ENCODE measurements around the gene MEX3D.
"Not testable (repeated sequence)": the region's sequence is repeated elsewhere in the genome, so short reads cannot be mapped to it uniquely, and the experiment has no call there.

The MEX3D gene

DNA sequence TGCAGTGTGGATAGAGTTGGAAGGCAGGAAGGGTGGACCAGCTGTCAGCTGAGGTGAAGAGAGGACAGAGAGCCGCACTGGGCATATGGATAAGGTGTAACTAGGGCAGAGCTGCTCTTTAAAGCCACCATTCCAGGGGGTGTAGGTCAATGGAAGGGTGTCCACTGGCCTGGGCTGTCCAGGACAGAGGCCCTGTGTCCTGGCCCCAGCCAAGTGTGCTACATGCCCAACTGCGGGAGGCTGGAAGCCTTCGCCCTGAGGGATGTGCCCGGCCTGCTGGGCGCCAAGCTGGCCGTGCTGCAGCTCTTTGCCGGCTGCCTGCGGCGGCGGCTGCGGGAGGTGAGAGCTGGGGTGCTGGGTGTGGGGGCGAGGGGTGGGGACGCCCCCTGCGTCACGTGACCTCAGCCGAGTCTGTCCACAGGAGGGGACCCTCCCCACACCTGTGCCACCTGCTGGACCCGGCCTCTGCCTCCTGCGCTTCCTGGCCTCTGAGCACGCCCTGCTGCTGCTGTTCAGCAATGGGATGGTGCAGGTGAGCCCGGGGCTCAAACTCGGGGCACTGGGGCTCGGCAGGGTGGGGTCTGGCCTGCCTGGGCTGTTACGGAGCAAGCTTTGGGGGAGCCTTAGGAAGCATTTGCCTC is 34.5 kb downstream of the MEX3D start:
- DNase-seq, result no peak

DNA sequence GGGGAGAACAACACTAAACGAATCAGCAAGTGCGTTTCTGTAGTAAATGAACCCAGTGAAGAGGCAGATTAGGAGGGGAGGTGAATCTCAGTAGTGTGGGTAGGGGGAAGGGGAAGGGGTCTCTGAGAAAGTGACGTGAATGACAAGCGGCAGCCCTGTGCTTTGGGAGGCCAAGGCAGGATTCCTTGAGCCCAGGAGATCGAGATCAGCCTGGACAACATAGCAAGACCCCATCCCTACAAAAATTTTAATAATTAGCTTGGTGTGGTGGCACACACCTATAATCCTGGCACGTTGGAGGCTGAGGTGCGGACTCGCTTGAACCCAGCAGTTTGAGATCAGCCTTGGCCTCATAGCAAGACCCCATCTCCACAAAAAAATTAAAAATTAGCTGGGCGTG is 36.1 kb downstream of the MEX3D start:
- DNase-seq, result no peak

DNA sequence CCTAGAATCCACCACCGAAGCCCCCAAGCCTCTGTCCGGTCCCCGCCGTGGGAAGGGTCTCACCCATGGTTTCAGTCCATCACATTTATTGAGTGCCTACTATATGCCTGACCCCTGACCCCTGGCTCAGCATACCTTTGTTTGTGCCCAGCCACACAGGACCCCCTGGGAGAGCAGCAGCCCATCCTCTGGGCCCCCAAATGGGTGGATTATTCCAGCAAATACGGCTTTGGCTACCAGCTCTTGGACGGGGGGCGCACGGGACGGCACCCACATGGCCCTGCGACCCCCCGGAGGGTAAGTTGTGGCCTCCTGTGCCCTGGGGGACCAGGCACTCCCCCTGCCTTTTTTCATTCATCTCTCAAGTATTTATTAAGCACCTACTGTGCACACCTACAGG is 36.5 kb downstream of the MEX3D start:
- DNase-seq, result no peak

DNA sequence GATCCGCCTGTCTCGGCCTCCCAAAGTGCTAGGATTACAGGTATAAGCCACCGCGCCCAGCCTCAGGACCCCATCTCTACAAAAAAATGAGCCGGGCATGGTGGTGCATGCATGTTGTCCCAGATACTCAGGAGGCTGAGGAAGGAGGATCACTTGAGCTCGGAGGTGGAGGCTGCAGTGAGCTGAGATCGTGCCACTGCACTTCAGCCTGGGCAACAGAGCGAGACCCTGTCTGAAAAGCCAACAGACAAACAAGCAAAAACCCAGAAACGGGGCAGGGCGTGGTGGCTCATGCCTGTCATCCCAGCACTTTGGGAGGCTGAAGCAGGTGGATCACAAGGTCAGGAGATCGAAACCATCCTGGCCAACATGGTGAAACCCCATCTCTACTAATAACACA is 37.3 kb downstream of the MEX3D start:
- not testable (repeated sequence) for DNase-seq

DNA sequence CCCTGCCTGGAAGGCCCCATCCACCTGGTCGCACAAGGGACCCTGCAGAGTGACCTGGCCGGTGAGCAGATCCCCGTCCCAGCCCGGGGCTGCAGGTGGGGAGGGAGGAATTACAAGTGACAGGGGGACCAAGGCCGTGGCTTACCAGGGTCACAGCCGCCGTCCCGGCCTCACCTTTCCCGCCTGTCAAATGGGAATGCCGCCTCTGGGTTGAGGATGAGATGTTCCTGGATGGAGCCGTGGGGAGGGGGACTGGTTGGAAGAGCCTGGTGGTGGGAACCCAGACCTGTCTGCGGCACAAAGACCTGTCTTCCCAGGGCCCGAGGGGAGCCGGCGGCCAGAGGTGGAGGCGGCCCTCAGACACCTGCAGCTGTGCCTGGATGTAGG is 38.7 kb downstream of the MEX3D start:
- no peak for DNase-seq

DNA sequence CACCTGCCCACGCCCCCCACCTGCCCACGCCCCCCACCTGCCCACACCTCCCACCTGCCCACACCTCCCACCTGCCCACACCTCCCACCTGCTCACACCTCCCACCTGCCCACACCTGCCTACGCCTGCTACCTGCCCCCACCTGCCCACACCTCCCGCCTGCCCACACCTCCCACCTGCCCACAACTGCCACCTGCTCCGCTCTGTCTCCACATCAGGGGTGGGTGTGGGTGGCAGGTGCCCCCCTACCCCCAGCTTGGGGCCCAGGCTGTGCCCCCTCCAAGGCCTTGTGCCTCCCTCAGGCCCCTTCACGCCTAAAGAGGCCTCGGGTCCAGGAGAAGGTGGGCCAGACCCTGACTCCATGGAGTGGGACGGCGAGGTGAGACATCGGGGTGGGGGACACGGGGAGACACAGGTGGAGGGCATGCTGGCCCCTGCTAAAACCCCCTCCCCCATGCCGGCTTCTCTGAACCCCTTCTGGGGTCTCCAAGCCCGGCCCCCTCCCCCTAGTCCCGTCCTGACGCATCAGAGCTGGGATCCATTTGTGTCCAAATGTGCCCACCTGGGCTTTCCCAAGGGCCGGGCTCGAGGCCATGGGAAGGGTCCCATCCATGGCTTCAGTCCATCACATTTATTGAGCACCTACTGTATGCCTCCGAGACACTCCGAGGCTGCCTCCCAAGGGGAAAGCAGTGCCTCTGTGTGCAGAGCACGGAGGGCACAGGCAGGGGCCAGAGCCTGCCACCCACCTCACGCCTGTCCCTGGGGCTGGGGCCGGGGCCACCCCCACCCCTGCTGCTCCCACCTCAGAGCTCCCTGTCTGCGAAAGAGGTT is 39.3 kb downstream of the MEX3D start:
- no peak for DNase-seq

DNA sequence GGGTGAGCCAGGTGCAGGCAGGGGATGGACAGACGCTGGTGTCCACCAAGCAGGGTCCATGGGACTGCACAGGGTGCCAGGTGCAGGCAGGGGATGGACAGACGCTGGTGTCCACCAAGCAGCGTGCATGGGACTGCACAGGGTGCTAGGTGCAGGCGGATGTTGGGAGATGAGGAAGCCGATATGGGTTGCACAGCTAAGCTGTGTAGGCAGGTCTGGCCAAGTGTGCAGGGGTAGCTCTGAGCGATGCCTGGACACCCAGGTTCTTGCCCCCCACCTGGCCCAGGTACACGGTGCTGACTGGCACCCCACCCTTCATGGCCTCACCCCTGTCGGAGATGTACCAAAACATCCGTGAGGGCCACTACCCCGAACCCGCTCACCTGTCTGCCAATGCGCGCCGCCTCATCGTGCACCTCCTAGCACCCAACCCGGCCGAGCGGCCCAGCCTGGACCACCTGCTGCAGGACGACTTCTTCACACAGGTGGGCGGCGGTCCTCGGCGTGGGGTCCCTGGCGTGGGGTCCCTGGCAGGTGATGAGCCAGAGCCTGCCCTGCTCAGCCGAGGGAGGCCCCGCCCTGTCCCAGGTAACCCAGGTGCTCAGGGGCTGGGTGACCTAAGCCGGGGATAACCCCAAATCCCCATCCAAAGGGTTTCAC is 40.3 kb downstream of the MEX3D start:
- DNase-seq, result no peak

DNA sequence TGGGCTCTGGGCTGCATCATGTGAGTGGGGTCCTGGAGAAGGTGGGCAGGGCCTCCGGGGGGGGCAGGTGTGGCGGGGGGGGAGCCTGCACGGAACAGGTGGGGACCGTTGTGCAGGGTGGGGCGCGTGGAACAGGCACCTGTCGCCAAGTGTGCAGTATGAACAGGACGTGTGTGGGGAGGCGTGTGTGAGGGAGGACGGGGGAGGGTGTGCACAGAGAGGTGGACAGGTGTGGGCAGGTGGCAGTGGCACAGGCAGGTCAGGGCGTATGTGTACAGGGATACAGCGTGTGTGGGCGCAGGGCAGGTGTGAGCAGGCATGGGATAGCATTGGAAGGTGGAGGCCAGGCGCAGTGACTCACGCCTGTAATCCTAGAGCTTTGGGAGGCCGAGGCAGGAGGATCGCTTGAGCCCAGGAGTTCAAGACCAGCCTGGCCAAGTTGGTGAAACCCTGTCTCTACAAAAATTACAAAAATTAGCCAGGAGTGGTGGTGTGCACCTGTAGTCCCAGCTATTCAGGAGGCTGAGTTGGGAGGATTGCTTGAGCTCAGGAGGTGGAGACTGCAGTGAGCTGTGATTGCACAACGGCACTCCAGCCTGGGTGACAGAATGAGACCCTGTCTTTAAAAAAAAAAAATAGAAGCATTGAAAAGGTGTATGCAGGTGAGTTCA is 41.0 kb downstream of the MEX3D start:
- no peak for DNase-seq

DNA sequence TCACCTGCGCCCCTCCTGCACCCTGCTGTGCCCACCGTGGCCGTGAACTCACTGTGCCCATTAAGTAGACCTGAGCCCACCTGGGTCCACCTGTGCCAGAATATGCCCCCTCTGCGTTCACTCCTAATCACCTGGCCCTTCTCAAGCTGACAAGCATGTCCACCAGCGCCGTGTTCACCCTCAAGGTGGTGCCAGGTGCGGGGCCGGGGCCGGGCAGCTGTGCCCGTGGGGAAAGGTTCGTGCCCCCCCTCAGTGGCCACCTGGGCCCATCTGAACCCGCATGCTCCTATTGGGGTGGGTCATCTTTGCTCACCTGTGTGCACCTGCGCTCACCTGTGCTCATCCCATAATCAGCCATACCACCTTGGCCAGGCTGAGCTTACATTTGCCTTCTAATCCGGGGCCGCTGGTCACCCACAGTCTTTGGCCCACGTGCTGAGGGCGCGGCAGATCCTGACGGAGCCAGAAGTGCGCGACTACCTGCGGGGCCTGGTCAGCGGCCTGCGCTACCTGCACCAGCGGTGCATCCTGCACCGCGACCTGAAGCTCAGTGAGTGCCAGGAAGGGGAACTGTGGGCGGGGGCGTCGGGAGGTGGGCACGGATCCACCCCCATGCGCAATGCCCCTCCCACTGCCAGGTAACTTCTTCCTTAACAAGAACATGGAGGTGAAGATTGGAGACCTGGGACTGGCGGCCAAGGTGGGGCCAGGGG is 41.9 kb downstream of the MEX3D start:
- no peak for DNase-seq

DNA sequence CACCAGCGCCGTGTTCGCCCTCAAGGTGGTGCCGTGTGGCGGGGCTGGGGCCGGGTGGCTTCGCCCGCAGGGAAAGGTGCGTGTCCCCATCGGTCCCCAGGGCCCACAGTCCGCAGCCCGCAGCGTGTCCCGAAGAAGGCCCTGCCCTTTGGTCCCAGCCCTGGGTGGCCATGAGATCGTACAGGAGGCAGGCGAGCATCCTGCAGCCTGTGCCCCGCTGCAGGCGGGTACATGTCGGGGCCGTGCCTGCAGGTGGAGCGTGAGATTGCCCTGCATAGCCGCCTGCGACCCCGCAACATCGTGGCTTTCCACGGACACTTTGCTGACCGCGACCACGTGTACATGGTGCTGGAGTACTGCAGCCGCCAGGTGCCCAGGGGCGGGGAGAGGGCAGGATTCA is 42.8 kb downstream of the MEX3D start:
- DNase-seq, result no peak

DNA sequence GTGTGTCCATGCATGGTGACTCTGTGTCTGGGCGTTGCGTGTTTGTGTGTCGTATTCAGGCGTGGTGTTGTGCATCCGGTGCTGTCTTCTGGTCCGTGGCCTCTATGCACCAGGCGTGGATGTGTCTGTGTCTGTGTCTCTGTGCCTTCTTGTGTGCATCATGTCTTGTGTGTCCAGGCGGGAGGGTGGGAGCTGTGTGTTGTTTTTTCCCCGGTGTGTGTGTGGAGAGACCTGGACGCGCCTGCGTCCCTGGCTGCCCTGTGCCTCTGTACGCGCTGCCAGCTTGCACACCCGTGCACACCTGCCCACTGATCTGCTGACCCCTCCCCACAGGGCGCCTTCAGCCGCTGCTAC is 43.2 kb downstream of the MEX3D start:
- no peak for DNase-seq

DNA sequence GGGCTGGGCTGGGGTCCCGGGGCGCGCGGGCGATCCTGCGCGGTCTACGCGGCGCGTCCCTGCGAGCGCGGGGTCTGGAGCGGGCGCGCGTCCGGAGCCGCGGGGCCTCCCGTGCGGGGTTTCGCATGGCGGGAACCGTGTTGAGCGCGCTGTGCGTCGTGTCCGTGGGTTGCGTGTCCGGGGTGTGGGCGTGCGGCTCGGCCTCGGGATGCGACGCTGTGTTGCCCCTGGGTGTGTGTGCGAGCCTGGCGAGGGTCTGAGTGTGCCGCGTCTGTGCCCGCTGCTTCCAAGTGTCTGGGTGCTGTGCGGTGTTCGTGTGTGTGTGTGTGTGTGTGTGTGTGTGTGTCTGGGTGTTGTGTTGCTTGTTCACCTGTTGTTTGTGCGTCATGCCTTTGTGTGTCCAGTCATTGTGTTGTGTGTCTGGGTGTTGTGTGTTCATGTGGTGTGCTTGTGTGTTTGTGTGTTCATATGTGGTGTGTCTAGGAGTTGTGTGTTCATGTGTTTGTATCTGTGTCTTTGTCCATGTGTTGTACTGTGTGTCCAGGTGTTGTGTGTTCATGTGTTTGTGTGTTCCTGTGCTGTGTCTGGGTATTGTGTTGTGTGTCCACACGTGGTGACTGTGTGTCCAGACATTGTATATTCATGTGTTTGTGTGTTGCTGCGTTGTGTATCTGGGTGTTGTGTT is 43.7 kb downstream of the MEX3D start:
- DNase-seq, result no peak

DNA sequence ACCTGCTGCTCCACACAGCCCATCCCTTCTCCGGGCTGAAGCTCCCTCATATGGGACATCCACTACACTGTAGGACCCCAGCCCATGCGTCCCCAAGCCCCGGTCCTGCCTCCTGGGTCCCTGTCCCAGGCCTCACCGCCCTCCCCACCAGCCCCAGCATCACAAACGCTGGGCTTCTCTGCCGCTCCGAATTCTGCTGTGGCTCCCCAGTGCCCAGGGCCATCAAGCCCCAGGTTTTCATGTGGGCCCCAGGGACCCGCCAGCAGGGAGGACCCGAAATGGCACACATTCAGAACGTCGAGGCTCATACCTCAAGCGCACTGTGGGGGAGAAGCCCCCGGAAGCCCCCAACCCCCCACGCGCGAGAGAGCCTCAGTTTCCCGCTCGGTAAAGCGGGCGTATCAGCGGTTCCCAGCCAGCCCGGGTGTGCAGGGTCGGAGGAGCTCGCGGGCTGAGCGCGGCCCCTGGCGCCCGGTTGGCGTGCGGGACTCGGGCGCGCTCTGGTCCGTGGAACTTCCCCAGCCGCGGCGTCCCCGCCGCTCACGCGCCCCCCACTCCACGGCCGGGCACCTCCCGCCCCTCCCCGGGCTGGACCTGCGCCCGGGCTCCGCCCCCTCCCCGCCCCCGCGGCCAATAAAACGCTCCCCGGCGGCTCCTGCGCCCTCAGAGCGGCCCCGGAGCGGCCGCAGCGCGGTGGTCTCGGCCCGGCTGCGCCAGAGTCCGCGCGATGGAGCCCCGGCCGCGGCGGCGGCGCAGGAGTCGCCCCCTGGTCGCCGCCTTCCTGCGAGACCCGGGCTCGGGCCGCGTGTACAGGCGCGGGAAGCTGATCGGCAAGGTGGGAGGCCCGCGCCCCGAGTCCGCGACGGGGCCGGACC is 44.5 kb downstream of the MEX3D start, which contains the start of gene PLK5:
Gene PLK5 (plus strand): TSS at position 666 of the 875 bp plus-strand sequence. CDS start 2,920 bp downstream, outside the sequence.
- no peak for DNase-seq

DNA sequence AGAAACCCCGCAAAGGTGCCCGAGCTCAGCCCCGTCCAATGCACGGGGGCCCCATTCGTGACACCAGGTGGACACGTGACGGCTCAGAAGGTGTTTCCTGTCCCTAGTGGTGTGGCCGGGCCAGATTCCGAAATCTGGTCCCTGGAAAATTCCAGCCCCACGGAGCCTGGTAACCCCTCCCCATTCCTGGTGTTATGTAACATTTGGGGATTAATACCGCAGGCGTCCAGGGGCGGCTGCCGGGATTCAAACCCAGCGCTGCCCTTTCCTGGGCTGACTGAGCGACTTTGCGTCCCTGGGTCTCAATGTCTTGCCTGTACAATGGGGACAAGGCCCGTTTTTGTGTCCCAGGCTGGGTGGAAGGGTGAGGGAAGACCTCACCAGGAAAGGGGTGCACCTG is 45.3 kb downstream of the MEX3D start:
- DNase-seq, result no peak

DNA sequence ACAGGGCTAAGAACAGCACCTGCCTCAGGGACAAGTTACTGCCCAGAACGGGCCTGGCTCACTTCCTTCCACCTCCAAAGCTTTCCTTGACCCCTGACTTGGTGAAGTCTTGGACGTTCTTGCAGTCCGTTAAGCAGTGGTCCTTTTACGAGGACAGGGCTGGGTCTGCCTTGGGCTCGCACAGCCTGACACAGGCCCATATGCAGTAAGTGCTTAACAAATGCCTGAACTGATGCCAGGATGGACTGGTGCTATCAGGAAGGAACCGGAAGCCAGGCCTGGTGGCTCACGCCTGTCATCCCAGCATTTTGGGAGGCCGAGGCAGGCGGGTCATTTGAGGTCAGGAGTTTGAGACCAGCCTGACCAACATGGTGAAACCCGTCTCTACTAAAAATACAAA is 46.1 kb downstream of the MEX3D start:
- no peak for DNase-seq

DNA sequence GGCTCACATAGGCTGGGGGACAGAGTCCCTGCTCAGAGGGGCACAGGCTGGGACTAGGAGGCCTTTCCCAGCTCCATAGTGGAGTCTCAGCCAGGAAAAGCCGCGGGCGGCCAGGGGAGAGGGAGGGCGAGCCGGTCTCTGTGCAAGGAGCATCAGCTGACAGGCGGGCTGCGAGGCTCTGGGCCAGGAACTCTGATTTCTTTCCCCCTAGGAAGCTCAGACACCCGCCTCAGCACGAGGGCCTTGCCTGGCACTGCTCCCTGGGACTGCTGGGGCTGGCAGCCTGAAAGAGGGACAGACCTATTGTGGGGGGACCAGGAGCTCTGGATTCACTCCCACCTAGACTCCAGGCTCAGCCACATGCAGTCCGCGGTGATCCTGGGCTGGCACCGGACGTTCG is 46.5 kb downstream of the MEX3D start:
- DNase-seq, result no peak

DNA sequence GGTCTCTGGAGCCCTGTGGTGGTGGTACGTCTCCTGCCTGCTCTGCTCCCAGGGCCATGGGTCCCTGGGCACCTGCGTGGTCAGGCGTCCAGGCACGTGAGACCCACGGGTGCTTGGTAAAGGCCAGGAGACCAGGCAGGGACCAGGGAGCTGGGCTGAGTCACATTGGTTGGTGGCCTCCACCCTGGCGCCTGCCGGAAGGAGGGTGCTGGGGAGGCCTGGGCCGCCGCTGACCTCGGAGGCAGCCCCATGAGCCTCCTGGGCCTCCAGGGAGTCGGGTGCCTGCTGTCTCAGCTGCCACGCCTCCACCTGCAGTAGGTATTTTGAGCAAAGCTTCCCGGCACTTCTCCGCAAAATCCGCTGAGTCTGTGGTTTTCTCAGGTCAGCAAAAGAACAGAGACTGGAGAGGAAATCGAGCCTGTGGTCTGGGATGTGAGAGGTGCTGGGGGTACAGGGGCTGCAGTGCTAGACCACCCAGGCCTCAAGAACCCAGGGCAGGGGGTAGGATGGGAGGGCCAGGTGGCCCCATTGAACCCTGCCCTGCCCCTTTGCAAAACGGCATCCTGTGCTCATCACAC is 47.8 kb downstream of the MEX3D start:
- no peak for DNase-seq

DNA sequence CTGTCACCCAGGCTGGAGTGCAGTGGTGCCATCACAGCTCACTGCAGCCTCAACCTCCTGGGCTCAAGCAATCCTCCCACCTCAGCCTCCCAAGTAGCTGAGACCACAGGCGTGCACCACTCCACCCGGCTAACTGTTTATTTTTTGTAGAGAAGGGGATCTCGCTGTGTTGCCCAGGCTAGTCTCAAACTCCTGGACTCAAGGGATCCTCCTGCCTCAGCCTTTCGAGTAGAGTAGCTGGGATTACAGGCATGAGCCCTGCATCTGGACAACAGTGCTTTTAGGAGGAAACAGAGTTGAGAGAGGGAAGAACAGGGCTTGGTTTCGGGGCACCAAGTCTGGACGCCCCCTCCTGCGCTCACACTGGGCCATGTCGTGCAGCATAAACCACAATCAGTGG is 48.3 kb downstream of the MEX3D start:
- DNase-seq, result not testable (repeated sequence)

DNA sequence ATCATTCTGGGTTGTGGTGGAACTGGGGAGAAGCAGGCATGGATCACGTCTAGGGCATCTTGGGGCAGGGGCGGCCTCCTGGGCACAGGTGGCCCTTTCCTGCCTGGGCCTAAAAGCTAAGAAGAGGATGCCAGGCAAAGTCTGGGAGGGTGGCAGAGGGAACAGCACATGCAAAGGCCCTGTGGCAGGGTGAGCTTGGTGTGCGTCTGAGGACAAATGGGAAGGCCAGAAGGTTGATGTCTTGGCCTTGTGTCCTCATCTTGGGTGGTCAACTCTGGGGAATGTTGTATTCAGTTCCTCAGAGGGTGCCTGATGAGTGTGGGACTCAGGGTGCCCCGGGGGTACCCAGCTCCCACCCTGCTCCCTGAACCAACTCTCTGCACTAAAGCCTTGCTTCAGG is 49.7 kb downstream of the MEX3D start:
- no peak for DNase-seq

DNA sequence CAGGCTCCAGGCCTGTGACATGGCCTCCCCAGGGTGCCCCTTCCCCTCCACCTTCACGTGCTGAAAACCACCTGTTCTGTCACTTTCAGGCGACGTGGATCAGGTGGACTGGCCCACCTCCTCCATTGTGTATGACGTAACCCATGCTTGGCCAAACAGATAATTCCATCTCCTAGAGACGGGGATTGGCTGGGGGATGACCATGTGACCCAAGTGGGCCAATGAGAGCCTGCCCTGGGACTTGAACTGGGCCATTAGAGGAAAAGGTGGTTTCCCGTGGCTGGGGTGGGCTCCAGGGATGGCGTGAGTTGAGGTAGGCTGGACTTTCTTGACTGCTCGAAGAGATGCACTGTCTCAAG is 51.8 kb downstream of the MEX3D start:
- no peak for DNase-seq
